IMR-90 (cell line): ENCODE results near the gene EPB41L2. TPM values are rescaled to one million over a fixed set of nuclear protein-coding genes. Genes with fewer than 3 reads are reported as not detected.

ENCODE experiments used
- ATAC-seq: fragments of 200-7000 bp; cut with Tn5 transposase; 2 replicates; pipeline ENCODE4 v1.9.1; 2020; ENCODE audit warnings: low read depth, mild to moderate bottlenecking, moderate library complexity
- BruUV-seq: library from RNA; stranded (reverse); fragments of 400-500 nt; replicated peaks from 2 replicates; lab custom pipeline; 2021; lab: Mats Ljungman, UMichigan
- CTCF ChIA-PET: fragments of 300-600 bp; formaldehyde crosslinking; extraction: SDS; loops from one replicate; lab custom pipeline; 2021; ENCODE audit warnings: antibody characterized with exemption; lab: Yijun Ruan, JAX
- POLR2A ChIA-PET: fragments of 300-600 bp; sonication (Branson Sonifier 250); formaldehyde crosslinking; loops from one replicate; lab custom pipeline; 2022; ENCODE audit warnings: antibody characterized with exemption; ENCODE audit not compliant: unreplicated experiment; lab: Charles Lee
- DNase-seq: peaks from one replicate; pipeline ENCODE4 v3.0.0; 2013
- H2AFZ ChIP-seq: replicated peaks from 2 replicates; pipeline ENCODE3; 2013; ENCODE audit warnings: low read length, mild to moderate bottlenecking; ENCODE audit not compliant: poor library complexity
- H2AK5ac ChIP-seq: 2 replicates; pipeline ENCODE4 v1.6.1; 2013; ENCODE audit warnings: low read depth, low read length, inconsistent platforms
- H2AK9ac ChIP-seq: replicated peaks from 2 replicates; pipeline ENCODE3; 2013; ENCODE audit warnings: mild to moderate bottlenecking, low read depth, low read length, moderate library complexity; ENCODE audit not compliant: poor library complexity
- H2BK120ac ChIP-seq: 2 replicates; pipeline ENCODE4 v1.6.1; 2013; ENCODE audit warnings: low read depth, low read length, inconsistent platforms
- H2BK15ac ChIP-seq: 3 replicates; pipeline ENCODE4 v1.6.1; 2013; ENCODE audit warnings: low read depth, low read length, inconsistent platforms
- H2BK20ac ChIP-seq: 2 replicates; pipeline ENCODE4 v1.6.1; 2013; ENCODE audit warnings: low read depth, mild to moderate bottlenecking, inconsistent platforms, low read length, moderate library complexity
- H2BK5ac ChIP-seq: 2 replicates; pipeline ENCODE4 v1.6.1; 2013; ENCODE audit warnings: mild to moderate bottlenecking, low read depth, low read length, inconsistent platforms; ENCODE audit not compliant: poor library complexity, severe bottlenecking
- H3K14ac ChIP-seq: replicated peaks from 2 replicates; pipeline ENCODE4 v1.6.1; 2013; ENCODE audit warnings: low read depth, low read length, inconsistent platforms
- H3K18ac ChIP-seq: 2 replicates; pipeline ENCODE4 v1.6.1; 2013; ENCODE audit warnings: low read depth, low read length, control low read depth
- H3K23ac ChIP-seq: 2 replicates; pipeline ENCODE4 v1.6.1; 2013; ENCODE audit warnings: low read depth, low read length, inconsistent platforms
- H3K27ac ChIP-seq: 2 replicates; pipeline ENCODE4 v1.5.1; 2013; ENCODE audit warnings: mild to moderate bottlenecking, control low read depth, low read length; ENCODE audit not compliant: insufficient read depth
- H3K27me3 ChIP-seq: 2 replicates; pipeline ENCODE4 v1.6.1; 2013; ENCODE audit warnings: low read length; ENCODE audit not compliant: control insufficient read depth, insufficient read depth
- H3K36me3 ChIP-seq: 2 replicates; pipeline ENCODE4 v1.6.1; 2013; ENCODE audit warnings: low read length, mixed read lengths; ENCODE audit not compliant: control insufficient read depth, insufficient read depth
- H3K4ac ChIP-seq: 2 replicates; pipeline ENCODE4 v1.6.1; 2013; ENCODE audit warnings: low read depth, low read length, inconsistent platforms
- H3K4me1 ChIP-seq: 2 replicates; pipeline ENCODE4 v1.6.1; 2013; ENCODE audit warnings: low read length, mixed read lengths; ENCODE audit not compliant: control insufficient read depth, insufficient read depth
- H3K4me2 ChIP-seq: 2 replicates; pipeline ENCODE4 v1.6.1; 2013; ENCODE audit warnings: low read depth, mild to moderate bottlenecking, control low read depth, low read length, moderate library complexity
- H3K4me3 ChIP-seq: 2 replicates; pipeline ENCODE4 v1.5.1; 2013; ENCODE audit warnings: low read depth, mild to moderate bottlenecking, control low read depth, low read length, moderate library complexity; ENCODE audit not compliant: insufficient read depth
- H3K56ac ChIP-seq: 2 replicates; pipeline ENCODE4 v1.6.1; 2013; ENCODE audit warnings: low read length, inconsistent platforms; ENCODE audit not compliant: insufficient read depth; ENCODE audit errors: extremely low read depth
- H3K79me1 ChIP-seq, 2 experiments: 2 replicates each; pipeline ENCODE4 v1.6.1; 2013; ENCODE audit warnings: low read length in 2 of 2, inconsistent platforms in 1 of 2, low read depth in 1 of 2
- H3K9ac ChIP-seq: 2 replicates; pipeline ENCODE4 v1.6.1; 2013; ENCODE audit warnings: low read depth, low read length, control low read depth
- H3K9me1 ChIP-seq: 2 replicates; pipeline ENCODE4 v1.6.1; 2013; ENCODE audit warnings: low read length, inconsistent platforms; ENCODE audit not compliant: insufficient read depth
- H3K9me3 ChIP-seq: 2 replicates; pipeline ENCODE4 v1.6.1; 2013; ENCODE audit warnings: low read length; ENCODE audit not compliant: control insufficient read depth, insufficient read depth
- H4K20me1 ChIP-seq: 2 replicates; pipeline ENCODE4 v1.6.1; 2013; ENCODE audit warnings: low read length, inconsistent platforms; ENCODE audit not compliant: insufficient read depth
- H4K5ac ChIP-seq: 2 replicates; pipeline ENCODE4 v1.6.1; 2013; ENCODE audit warnings: mild to moderate bottlenecking, low read depth, low read length, control low read depth
- H4K8ac ChIP-seq, 2 experiments: 2 replicates each; pipeline ENCODE4 v1.6.1; 2013; ENCODE audit warnings: low read depth in 2 of 2, low read length in 2 of 2, control low read depth in 1 of 2, inconsistent platforms in 1 of 2
- H4K91ac ChIP-seq: 2 replicates; pipeline ENCODE4 v1.6.1; 2013; ENCODE audit warnings: low read depth, low read length, inconsistent platforms; ENCODE audit not compliant: insufficient read depth
- BHLHE40 ChIP-seq: fragments of 150-350 bp; IDR thresholded peaks from 2 replicates; pipeline ENCODE4 v1.6.1; 2016; ENCODE audit warnings: mild to moderate bottlenecking, low read depth, low read length
- CHD1 ChIP-seq: IDR thresholded peaks from 2 replicates; pipeline ENCODE4 v1.6.1; 2012; ENCODE audit warnings: low read depth, low read length, improper control_type of control experiment
- ELK1 ChIP-seq: fragments of 150-350 bp; IDR thresholded peaks from 2 replicates; pipeline ENCODE4 v1.6.1; 2016; ENCODE audit warnings: low read depth, mild to moderate bottlenecking, low read length, moderate library complexity, borderline replicate concordance
- FOS ChIP-seq: fragments of 150-350 bp; IDR thresholded peaks from 2 replicates; pipeline ENCODE4 v1.6.1; 2016; ENCODE audit warnings: low read depth, low read length
- MAFK ChIP-seq: IDR thresholded peaks from 2 replicates; pipeline ENCODE4 v1.6.1; 2012; ENCODE audit warnings: low read depth, low read length, improper control_type of control experiment
- RAD21 ChIP-seq: IDR thresholded peaks from 2 replicates; pipeline ENCODE4 v1.6.1; 2012; ENCODE audit warnings: low read length, improper control_type of control experiment
- RCOR1 ChIP-seq: IDR thresholded peaks from 2 replicates; pipeline ENCODE4 v1.6.1; 2012; ENCODE audit warnings: mild to moderate bottlenecking, low read length, improper control_type of control experiment; ENCODE audit not compliant: insufficient replicate concordance
- SMC3 ChIP-seq: fragments of 150-350 bp; IDR thresholded peaks from 2 replicates; pipeline ENCODE4 v1.6.1; 2016; ENCODE audit warnings: low read depth, mild to moderate bottlenecking, antibody characterized with exemption, low read length, moderate library complexity
- WGBS, 2 experiments: methylation state at CpG; one replicate each; pipeline versions ENCODE4 v1.1.5 to v1.1.7; 2013; ENCODE audit warnings: missing lambda C conversion rate in 2 of 2; ENCODE audit not compliant: insufficient read length in 1 of 2; ENCODE audit errors: extremely low coverage in 2 of 2; 5-methylcytosine and 5-hydroxymethylcytosine counted together
- dilution Hi-C: fragments of 300-500 bp; cut with HindIII; formaldehyde crosslinking; loops from one replicate; pipeline ENCODE4 v1.14.3; 2018; ENCODE audit warnings: low sequenced_read_pairs; ENCODE audit not compliant: unreplicated experiment
- in situ Hi-C: fragments of 300-500 bp; cut with MboI; formaldehyde crosslinking; loops from 3 replicates; pipeline ENCODE4 v1.14.3; 2019; ENCODE audit warnings: low sequenced_read_pairs, inconsistent platforms, mixed read lengths
- intact Hi-C: fragments of 100-400 bp; cut with micrococcal nuclease; formaldehyde crosslinking; loops from 2 replicates; pipeline ENCODE4 v1.10.0; 2022
- polyA plus RNA-seq, 3 experiments: library from polyadenylated mRNA; depleted of rRNA; stranded (reverse); fragments of >200 nt; gene quantifications; 2 replicates each; pipeline ENCODE4 v1.2.3, GENCODE V29; 2012; ENCODE audit warnings: low replicate concordance in 1 of 3
- total RNA-seq: library from RNA; depleted of rRNA; stranded (reverse); fragments of >200 nt; gene quantifications from 2 replicates; pipeline ENCODE4 v1.2.3, GENCODE V29; 2012
- TF ChIP-seq, protein P1 (sequence below): fragments of 150-350 bp; IDR thresholded peaks from 2 replicates; pipeline ENCODE4 v1.6.1; 2017; ENCODE audit warnings: mild to moderate bottlenecking, antibody characterized with exemption, low read length, low read depth

EPB41L2 gene
- total and polyA plus RNA-seq, 2 of the 4 experiments (the other 2 are of a cell fraction) = 85.7 to 99.8 TPM

DNA sequence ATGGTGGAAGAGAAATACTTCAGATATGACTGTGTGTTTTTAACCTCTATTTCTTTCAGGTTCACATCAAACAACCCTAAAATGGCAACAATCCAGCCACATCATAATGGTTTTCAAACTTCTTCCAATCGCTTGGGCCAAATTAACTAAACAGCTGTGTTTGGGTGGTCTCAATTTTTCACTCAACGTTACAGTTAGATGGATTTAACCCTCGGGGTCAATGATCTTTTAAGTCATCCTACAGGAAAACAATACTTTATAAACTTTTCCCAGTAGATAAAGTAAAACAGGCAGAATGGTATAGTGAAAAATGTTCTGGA, 60.4 kb downstream of the EPB41L2 start:
- Histone ChIP-seq H2AK9ac (no peak overlapping the region), H2BK120ac (no peak overlapping the region; the same call in 1 of the 2 replicates), H3K27me3 (no peaks in the 10 kb centered on the region), H3K4ac (no peak overlapping the region; the same call in 1 of the 2 replicates), H3K4me2 (peak overlapping the region; percentile 39; the same call in 1 of the 2 replicates), H3K18ac (no peak overlapping the region), H3K9ac (no peak overlapping the region), H4K20me1 (peaks cover 36% of the 10 kb centered on the region), H3K9me1 (peaks cover 11% of the 10 kb centered on the region), H3K4me3 (no peak overlapping the region), H2AFZ (no peak overlapping the region), H3K9me3 (peaks cover 5% of the 10 kb centered on the region), H3K4me1 (peaks cover 22% of the 10 kb centered on the region), H4K8ac (no peak overlapping the region), H3K23ac (0 out of 2 replicates have a peak overlapping the region, but pooled peaks have one; percentile 20), H2BK15ac (no peak overlapping the region), H3K79me1 (peaks cover 46 to 72% of the 10 kb centered on the region in 2 experiments), H3K36me3 (no peaks in the 10 kb centered on the region; the same call in 1 of the 2 replicates), H3K56ac (no peak overlapping the region), H2BK5ac (peak overlapping the region; percentile 60), H2BK20ac (no peak overlapping the region), H2AK5ac (no peak overlapping the region), H4K5ac (no peak overlapping the region), H3K27ac (no peak overlapping the region), H3K14ac (no peak overlapping the region), H4K91ac (no peak overlapping the region)
- no TSS peak for BruUV-seq
- TF ChIP-seq SMC3 = no peak
- no peak for TF ChIP-seq CHD1
- TF ChIP-seq FOS = no peak
- no peak for TF ChIP-seq ELK1
- no peak for TF ChIP-seq BHLHE40
- TF ChIP-seq RAD21 = no peak
- TF ChIP-seq RCOR1 = no peak
- no peak for TF ChIP-seq MAFK
- TF ChIP-seq, protein P1, sequence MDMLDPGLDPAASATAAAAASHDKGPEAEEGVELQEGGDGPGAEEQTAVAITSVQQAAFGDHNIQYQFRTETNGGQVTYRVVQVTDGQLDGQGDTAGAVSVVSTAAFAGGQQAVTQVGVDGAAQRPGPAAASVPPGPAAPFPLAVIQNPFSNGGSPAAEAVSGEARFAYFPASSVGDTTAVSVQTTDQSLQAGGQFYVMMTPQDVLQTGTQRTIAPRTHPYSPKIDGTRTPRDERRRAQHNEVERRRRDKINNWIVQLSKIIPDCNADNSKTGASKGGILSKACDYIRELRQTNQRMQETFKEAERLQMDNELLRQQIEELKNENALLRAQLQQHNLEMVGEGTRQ = no peak
- in situ Hi-C loops (no loop called here), intact Hi-C loops (no loop called here), dilution Hi-C loops (no loop called here)
- POLR2A ChIA-PET = no interaction called here
- DNase-seq (no peak), ATAC-seq (no peak)
- CTCF ChIA-PET = no interaction called here
- no CpG with 5 or more reads among the region's 3 CpGs for WGBS, 2 experiments
